HL-60 (cell line): ENCODE results near the gene SCYGR4.

Source experiments
- DNase-seq, 2 experiments: peaks; one replicate each; pipeline ENCODE4 v3.0.0-alpha.2; 2010 to 2020; ENCODE audit warnings: low read depth in 1 of 2, low spot score in 1 of 2
- H3K27ac ChIP-seq: fragments of 250-450 bp; sonication (Bioruptor Pico); replicated peaks from 2 replicates; pipeline ENCODE4 v1.5.1; 2020; ENCODE audit warnings: mild to moderate bottlenecking, moderate library complexity
- H3K27me3 ChIP-seq: fragments of 250-450 bp; sonication (Bioruptor Pico); 2 replicates; pipeline ENCODE4 v1.5.1; 2021; ENCODE audit warnings: mild to moderate bottlenecking, moderate library complexity; ENCODE audit not compliant: insufficient read depth, poor library complexity, severe bottlenecking
- H3K4me3 ChIP-seq: replicated peaks from 2 replicates; pipeline ENCODE4 v1.5.1; 2011; ENCODE audit warnings: mild to moderate bottlenecking, control low read depth, low read length; ENCODE audit not compliant: insufficient read depth
- GABPA ChIP-seq: IDR thresholded peaks from 2 replicates; pipeline ENCODE4 v1.6.1; 2012; ENCODE audit warnings: low read depth
- POLR2AphosphoS5 ChIP-seq: IDR thresholded peaks from 2 replicates; pipeline ENCODE4 v1.6.1; 2012; ENCODE audit warnings: low read depth
- REST ChIP-seq: IDR thresholded peaks from 2 replicates; pipeline ENCODE4 v1.6.1; 2012; ENCODE audit warnings: low read depth; ENCODE audit not compliant: insufficient replicate concordance
- SPI1 ChIP-seq: IDR thresholded peaks from 2 replicates; pipeline ENCODE4 v1.6.1; 2012; ENCODE audit warnings: low read depth, mild to moderate bottlenecking, borderline replicate concordance
- TF ChIP-seq, protein P1 (sequence below): IDR thresholded peaks from one replicate; pipeline ENCODE4 v1.5.1; 2011; ENCODE audit warnings: low read length, control low read depth, inconsistent platforms; ENCODE audit not compliant: insufficient read depth

The SCYGR4 gene

DNA sequence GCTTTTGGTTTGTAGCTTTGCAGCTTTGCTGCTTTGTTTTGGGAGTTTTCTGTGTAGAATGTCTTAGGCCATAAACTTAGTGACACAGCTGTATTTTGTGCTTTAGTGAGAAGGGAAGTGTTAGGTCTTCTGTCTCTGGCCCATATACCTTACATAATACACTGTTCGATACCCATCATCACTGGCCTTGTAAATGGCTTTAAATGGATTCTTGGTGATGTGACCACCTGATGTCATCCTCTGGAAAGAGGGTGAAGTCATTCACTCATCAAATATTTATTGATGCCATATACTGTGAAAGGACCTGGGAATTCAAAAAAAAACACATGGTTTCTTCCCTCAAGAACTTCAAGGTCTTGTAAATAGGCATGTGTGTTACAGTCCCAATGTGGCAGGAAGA, 37.5 kb upstream of the SCYGR4 start:
- no peak for DNase-seq
- H3K4me3 ChIP-seq = no peak overlapping the region

GRCh38 chr2:227582369-227582768, 34.9 kb upstream of the SCYGR4 start:
- Histone ChIP-seq H3K4me3 (no peak overlapping the region), H3K27ac (no peak overlapping the region), H3K27me3 (peaks cover 4% of the 10 kb centered on the region)
- TF ChIP-seq REST (no peak), GABPA (no peak), SPI1 (no peak)
- no peak for DNase-seq

More for the DNA sequence above, 37.5 kb upstream of the SCYGR4 start:
- TF ChIP-seq POLR2AphosphoS5 = no peak
- no peak for TF ChIP-seq SPI1
- no peak for TF ChIP-seq GABPA
- TF ChIP-seq REST = no peak
- TF ChIP-seq, protein P1, sequence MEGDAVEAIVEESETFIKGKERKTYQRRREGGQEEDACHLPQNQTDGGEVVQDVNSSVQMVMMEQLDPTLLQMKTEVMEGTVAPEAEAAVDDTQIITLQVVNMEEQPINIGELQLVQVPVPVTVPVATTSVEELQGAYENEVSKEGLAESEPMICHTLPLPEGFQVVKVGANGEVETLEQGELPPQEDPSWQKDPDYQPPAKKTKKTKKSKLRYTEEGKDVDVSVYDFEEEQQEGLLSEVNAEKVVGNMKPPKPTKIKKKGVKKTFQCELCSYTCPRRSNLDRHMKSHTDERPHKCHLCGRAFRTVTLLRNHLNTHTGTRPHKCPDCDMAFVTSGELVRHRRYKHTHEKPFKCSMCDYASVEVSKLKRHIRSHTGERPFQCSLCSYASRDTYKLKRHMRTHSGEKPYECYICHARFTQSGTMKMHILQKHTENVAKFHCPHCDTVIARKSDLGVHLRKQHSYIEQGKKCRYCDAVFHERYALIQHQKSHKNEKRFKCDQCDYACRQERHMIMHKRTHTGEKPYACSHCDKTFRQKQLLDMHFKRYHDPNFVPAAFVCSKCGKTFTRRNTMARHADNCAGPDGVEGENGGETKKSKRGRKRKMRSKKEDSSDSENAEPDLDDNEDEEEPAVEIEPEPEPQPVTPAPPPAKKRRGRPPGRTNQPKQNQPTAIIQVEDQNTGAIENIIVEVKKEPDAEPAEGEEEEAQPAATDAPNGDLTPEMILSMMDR = no peak
- H3K27me3 ChIP-seq = no peaks in the 10 kb centered on the region
- H3K27ac ChIP-seq = no peak overlapping the region

GRCh38 chr2:227592694-227593387, 24.5 kb upstream of the SCYGR4 start:
- H3K27ac ChIP-seq = no peak overlapping the region
- H3K27me3 ChIP-seq = no peaks in the 10 kb centered on the region
- H3K4me3 ChIP-seq = no peak overlapping the region
- DNase-seq = no peak
- no peak for TF ChIP-seq GABPA

GRCh38 chr2:227595797-227596196, 21.5 kb upstream of the SCYGR4 start:
- Histone ChIP-seq H3K4me3 (no peak overlapping the region), H3K27ac (no peak overlapping the region), H3K27me3 (peaks cover 2% of the 10 kb centered on the region)
- TF ChIP-seq REST (no peak), SPI1 (no peak), GABPA (no peak), POLR2AphosphoS5 (no peak)
- TF ChIP-seq, protein P1 = no peak
- no peak for DNase-seq
